ENCODE data around the gene ZBTB7C.

Gene ZBTB7C

DNA sequence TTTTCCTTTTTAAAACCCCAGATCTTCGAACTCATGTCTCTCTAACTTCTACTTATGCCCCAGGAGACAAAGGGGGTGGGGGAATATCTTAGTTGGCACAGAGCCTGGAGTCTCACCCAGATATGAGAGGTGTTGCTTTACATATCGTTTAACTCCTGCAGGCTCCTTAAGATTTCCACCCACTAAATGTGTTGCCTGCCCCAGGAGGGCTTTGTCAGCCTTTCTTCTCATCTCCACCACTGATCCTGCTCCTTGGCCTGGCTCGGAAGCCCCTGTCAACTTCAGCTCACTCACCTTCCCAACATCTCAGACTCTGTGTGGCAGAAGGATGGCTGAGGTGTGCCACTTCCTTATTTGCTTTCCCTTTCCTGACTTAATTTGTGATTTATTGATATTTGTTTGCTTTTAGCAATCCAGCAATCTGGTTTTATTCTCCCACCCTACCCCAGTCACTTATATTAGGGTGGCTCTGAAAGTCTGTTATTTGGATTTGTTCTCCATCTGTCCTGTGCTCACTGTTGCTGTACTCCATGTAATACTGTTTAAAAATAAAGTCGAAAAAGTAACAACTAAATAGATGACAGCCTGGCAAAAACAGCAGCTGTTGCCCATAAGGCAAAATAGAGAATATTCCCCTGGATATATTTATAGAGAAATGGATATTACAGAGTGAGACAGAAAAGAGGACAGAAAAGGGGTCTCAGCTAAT is 200.6 kb downstream of the ZBTB7C start:
- H3K27ac ChIP-seq (ENCODE audit: low read depth, low read length), result no peak overlapping the region
- peaks cover 18 to 21% of the 10 kb centered on the region in 2 donors for H3K4me1 ChIP-seq (ENCODE audit: control insufficient read depth in 1 of 2, insufficient read depth in 2 of 2, low read length in 2 of 2)
- no peak overlapping the region for H3K4me3 ChIP-seq (ENCODE audit: low read depth in 1 of 2, low read length in 2 of 2)
- no peaks in the 10 kb centered on the region for H3K27me3 ChIP-seq (ENCODE audit: control insufficient read depth in 1 of 2, insufficient read depth in 2 of 2, low read length in 2 of 2)
- H3K36me3 ChIP-seq (ENCODE audit: control insufficient read depth in 1 of 2, insufficient read depth in 2 of 2, low read length in 2 of 2), result no peaks in the 10 kb centered on the region
- H3K9me3 ChIP-seq (ENCODE audit: control insufficient read depth in 1 of 2, low read length in 2 of 2), result no peaks in the 10 kb centered on the region
- H3K9ac ChIP-seq (ENCODE audit: low read depth in 1 of 2, low read length in 2 of 2), result no peak overlapping the region

DNA sequence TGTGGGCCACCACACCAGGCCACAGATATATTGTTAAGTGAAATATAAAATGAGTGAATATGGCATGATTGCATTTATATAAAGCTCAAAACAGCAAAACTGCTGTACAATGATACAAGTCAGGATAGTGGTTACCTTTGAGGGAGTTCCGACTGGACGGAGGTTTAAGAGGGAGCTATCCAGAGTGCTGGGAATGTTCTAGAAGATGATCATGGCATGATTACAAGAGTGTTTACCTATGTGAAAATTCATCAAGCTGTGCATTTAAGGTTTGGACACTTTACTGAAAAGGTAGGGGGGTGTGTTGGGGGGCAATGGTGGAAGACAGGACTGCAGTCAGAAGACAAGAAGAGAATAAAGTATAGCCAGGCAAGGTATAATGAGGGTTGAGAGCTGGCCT is 201.4 kb downstream of the ZBTB7C start:
- H3K27ac ChIP-seq (ENCODE audit: low read depth, low read length), result no peak overlapping the region
- H3K27me3 ChIP-seq (ENCODE audit: control insufficient read depth in 1 of 2, insufficient read depth in 2 of 2, low read length in 2 of 2), result no peaks in the 10 kb centered on the region
- H3K9me3 ChIP-seq (ENCODE audit: control insufficient read depth in 1 of 2, low read length in 2 of 2), result no peaks in the 10 kb centered on the region
- H3K4me1 ChIP-seq (ENCODE audit: control insufficient read depth in 1 of 2, insufficient read depth in 2 of 2, low read length in 2 of 2), result peaks cover 20 to 21% of the 10 kb centered on the region in 2 donors
- no peak overlapping the region for H3K9ac ChIP-seq (ENCODE audit: low read depth in 1 of 2, low read length in 2 of 2)
- H3K36me3 ChIP-seq (ENCODE audit: control insufficient read depth in 1 of 2, insufficient read depth in 2 of 2, low read length in 2 of 2), result no peaks in the 10 kb centered on the region
- no peak overlapping the region for H3K4me3 ChIP-seq (ENCODE audit: low read depth in 1 of 2, low read length in 2 of 2)

GRCh38 chr18:48206887-48207286 is 202.3 kb downstream of the ZBTB7C start:
- no peak overlapping the region for H3K9ac ChIP-seq (ENCODE audit: low read depth in 1 of 2, low read length in 2 of 2)
- H3K36me3 ChIP-seq (ENCODE audit: control insufficient read depth in 1 of 2, insufficient read depth in 2 of 2, low read length in 2 of 2), result no peaks in the 10 kb centered on the region
- no peaks in the 10 kb centered on the region for H3K9me3 ChIP-seq (ENCODE audit: control insufficient read depth in 1 of 2, low read length in 2 of 2)
- peaks cover 21 to 23% of the 10 kb centered on the region in 2 donors for H3K4me1 ChIP-seq (ENCODE audit: control insufficient read depth in 1 of 2, insufficient read depth in 2 of 2, low read length in 2 of 2)
- no peak overlapping the region for H3K4me3 ChIP-seq (ENCODE audit: low read depth in 1 of 2, low read length in 2 of 2)
- no peaks in the 10 kb centered on the region for H3K27me3 ChIP-seq (ENCODE audit: control insufficient read depth in 1 of 2, insufficient read depth in 2 of 2, low read length in 2 of 2)
- no peak overlapping the region for H3K27ac ChIP-seq (ENCODE audit: low read depth, low read length)

GRCh38 chr18:48203961-48204666 is 205.1 kb downstream of the ZBTB7C start:
- H3K9ac ChIP-seq (ENCODE audit: low read depth in 1 of 2, low read length in 2 of 2), result no peak overlapping the region
- H3K4me1 ChIP-seq (ENCODE audit: control insufficient read depth in 1 of 2, insufficient read depth in 2 of 2, low read length in 2 of 2), result peaks cover 21 to 24% of the 10 kb centered on the region in 2 donors
- H3K36me3 ChIP-seq (ENCODE audit: control insufficient read depth in 1 of 2, insufficient read depth in 2 of 2, low read length in 2 of 2), result no peaks in the 10 kb centered on the region
- H3K27me3 ChIP-seq (ENCODE audit: control insufficient read depth in 1 of 2, insufficient read depth in 2 of 2, low read length in 2 of 2), result no peaks in the 10 kb centered on the region
- no peak overlapping the region for H3K27ac ChIP-seq (ENCODE audit: low read depth, low read length)
- no peak overlapping the region for H3K4me3 ChIP-seq (ENCODE audit: low read depth in 1 of 2, low read length in 2 of 2)
- H3K9me3 ChIP-seq (ENCODE audit: control insufficient read depth in 1 of 2, low read length in 2 of 2), result no peaks in the 10 kb centered on the region

- no peaks in the 10 kb centered on the region for H3K9me3 ChIP-seq (ENCODE audit: control insufficient read depth in 1 of 2, low read length in 2 of 2)
- H3K4me3 ChIP-seq (ENCODE audit: low read depth in 1 of 2, low read length in 2 of 2), result no peak overlapping the region
- no peak overlapping the region for H3K9ac ChIP-seq (ENCODE audit: low read depth in 1 of 2, low read length in 2 of 2)
- peaks cover 17 to 21% of the 10 kb centered on the region in 2 donors for H3K4me1 ChIP-seq (ENCODE audit: control insufficient read depth in 1 of 2, insufficient read depth in 2 of 2, low read length in 2 of 2)
- peaks cover 5 to 6% of the 10 kb centered on the region in 2 donors for H3K27me3 ChIP-seq (ENCODE audit: control insufficient read depth in 1 of 2, insufficient read depth in 2 of 2, low read length in 2 of 2)
- no peaks in the 10 kb centered on the region for H3K36me3 ChIP-seq (ENCODE audit: control insufficient read depth in 1 of 2, insufficient read depth in 2 of 2, low read length in 2 of 2)
- no peak overlapping the region for H3K27ac ChIP-seq (ENCODE audit: low read depth, low read length)
Observed at GRCh38 chr18:48203288-48203945, 205.8 kb downstream of the ZBTB7C start.

GRCh38 chr18:48202350-48203260 is 206.6 kb downstream of the ZBTB7C start:
- Histone ChIP-seq H3K27ac (ENCODE audit: low read depth, low read length) (no peak overlapping the region), H3K4me1 (ENCODE audit: control insufficient read depth in 1 of 2, insufficient read depth in 2 of 2, low read length in 2 of 2) (peaks cover 13 to 17% of the 10 kb centered on the region in 2 donors)

GRCh38 chr18:48202006-48202348 is 207.2 kb downstream of the ZBTB7C start:
- no peaks in the 10 kb centered on the region for H3K36me3 ChIP-seq (ENCODE audit: control insufficient read depth in 1 of 2, insufficient read depth in 2 of 2, low read length in 2 of 2)
- no peak overlapping the region for H3K9ac ChIP-seq (ENCODE audit: low read depth in 1 of 2, low read length in 2 of 2)
- H3K4me1 ChIP-seq (ENCODE audit: control insufficient read depth in 1 of 2, insufficient read depth in 2 of 2, low read length in 2 of 2), result peaks cover 13 to 17% of the 10 kb centered on the region in 2 donors
- no peak overlapping the region for H3K4me3 ChIP-seq (ENCODE audit: low read depth in 1 of 2, low read length in 2 of 2)
- no peaks in the 10 kb centered on the region for H3K9me3 ChIP-seq (ENCODE audit: control insufficient read depth in 1 of 2, low read length in 2 of 2)
- peaks cover 7 to 11% of the 10 kb centered on the region in 2 donors for H3K27me3 ChIP-seq (ENCODE audit: control insufficient read depth in 1 of 2, insufficient read depth in 2 of 2, low read length in 2 of 2)
- H3K27ac ChIP-seq (ENCODE audit: low read depth, low read length), result no peak overlapping the region

More at GRCh38 chr18:48202350-48203260, 206.6 kb downstream of the ZBTB7C start:
- Histone ChIP-seq H3K27me3 (ENCODE audit: control insufficient read depth in 1 of 2, insufficient read depth in 2 of 2, low read length in 2 of 2) (peaks cover 7 to 10% of the 10 kb centered on the region in 2 donors), H3K9me3 (ENCODE audit: control insufficient read depth in 1 of 2, low read length in 2 of 2) (no peaks in the 10 kb centered on the region), H3K4me3 (ENCODE audit: low read depth in 1 of 2, low read length in 2 of 2) (no peak overlapping the region), H3K9ac (ENCODE audit: low read depth in 1 of 2, low read length in 2 of 2) (no peak overlapping the region), H3K36me3 (ENCODE audit: control insufficient read depth in 1 of 2, insufficient read depth in 2 of 2, low read length in 2 of 2) (no peaks in the 10 kb centered on the region)

- Histone ChIP-seq H3K9me3 (ENCODE audit: control insufficient read depth in 1 of 2, low read length in 2 of 2) (no peaks in the 10 kb centered on the region), H3K36me3 (ENCODE audit: control insufficient read depth in 1 of 2, insufficient read depth in 2 of 2, low read length in 2 of 2) (no peaks in the 10 kb centered on the region), H3K9ac (ENCODE audit: low read depth in 1 of 2, low read length in 2 of 2) (no peak overlapping the region), H3K4me3 (ENCODE audit: low read depth in 1 of 2, low read length in 2 of 2) (no peak overlapping the region), H3K4me1 (ENCODE audit: control insufficient read depth in 1 of 2, insufficient read depth in 2 of 2, low read length in 2 of 2) (peaks cover 13 to 17% of the 10 kb centered on the region in 2 donors), H3K27me3 (ENCODE audit: control insufficient read depth in 1 of 2, insufficient read depth in 2 of 2, low read length in 2 of 2) (peaks cover 7 to 11% of the 10 kb centered on the region in 2 donors), H3K27ac (ENCODE audit: low read depth, low read length) (no peak overlapping the region)
Observed at GRCh38 chr18:48201337-48202005, 207.7 kb downstream of the ZBTB7C start.

GRCh38 chr18:48200631-48201336 is 208.4 kb downstream of the ZBTB7C start:
- Histone ChIP-seq H3K27me3 (ENCODE audit: control insufficient read depth in 1 of 2, insufficient read depth in 2 of 2, low read length in 2 of 2) (peaks cover 7 to 11% of the 10 kb centered on the region in 2 donors), H3K4me3 (ENCODE audit: low read depth in 1 of 2, low read length in 2 of 2) (no peak overlapping the region), H3K36me3 (ENCODE audit: control insufficient read depth in 1 of 2, insufficient read depth in 2 of 2, low read length in 2 of 2) (no peaks in the 10 kb centered on the region), H3K27ac (ENCODE audit: low read depth, low read length) (no peak overlapping the region), H3K4me1 (ENCODE audit: control insufficient read depth in 1 of 2, insufficient read depth in 2 of 2, low read length in 2 of 2) (peaks cover 13 to 17% of the 10 kb centered on the region in 2 donors), H3K9ac (ENCODE audit: low read depth in 1 of 2, low read length in 2 of 2) (no peak overlapping the region), H3K9me3 (ENCODE audit: control insufficient read depth in 1 of 2, low read length in 2 of 2) (no peaks in the 10 kb centered on the region)

Data from duodenal mucosa (tissue), 2 donors.